HG03175 (cell line): ENCODE results near the gene FAM171A1.
A peak's percentile ranks its signal among the peaks of the same experiment; 100 is the strongest.
"Not testable (repeated sequence)": the region's sequence is repeated elsewhere in the genome, so short reads cannot be mapped to it uniquely, and the experiment has no call there.

ENCODE experiments used
- ATAC-seq: cut with Tn5 transposase; IDR thresholded peaks from one replicate; pipeline ENCODE4 v1.9.1; 2021; ENCODE audit warnings: mild to moderate bottlenecking, moderate library complexity; ENCODE audit not compliant: unreplicated experiment

The FAM171A1 gene

DNA sequence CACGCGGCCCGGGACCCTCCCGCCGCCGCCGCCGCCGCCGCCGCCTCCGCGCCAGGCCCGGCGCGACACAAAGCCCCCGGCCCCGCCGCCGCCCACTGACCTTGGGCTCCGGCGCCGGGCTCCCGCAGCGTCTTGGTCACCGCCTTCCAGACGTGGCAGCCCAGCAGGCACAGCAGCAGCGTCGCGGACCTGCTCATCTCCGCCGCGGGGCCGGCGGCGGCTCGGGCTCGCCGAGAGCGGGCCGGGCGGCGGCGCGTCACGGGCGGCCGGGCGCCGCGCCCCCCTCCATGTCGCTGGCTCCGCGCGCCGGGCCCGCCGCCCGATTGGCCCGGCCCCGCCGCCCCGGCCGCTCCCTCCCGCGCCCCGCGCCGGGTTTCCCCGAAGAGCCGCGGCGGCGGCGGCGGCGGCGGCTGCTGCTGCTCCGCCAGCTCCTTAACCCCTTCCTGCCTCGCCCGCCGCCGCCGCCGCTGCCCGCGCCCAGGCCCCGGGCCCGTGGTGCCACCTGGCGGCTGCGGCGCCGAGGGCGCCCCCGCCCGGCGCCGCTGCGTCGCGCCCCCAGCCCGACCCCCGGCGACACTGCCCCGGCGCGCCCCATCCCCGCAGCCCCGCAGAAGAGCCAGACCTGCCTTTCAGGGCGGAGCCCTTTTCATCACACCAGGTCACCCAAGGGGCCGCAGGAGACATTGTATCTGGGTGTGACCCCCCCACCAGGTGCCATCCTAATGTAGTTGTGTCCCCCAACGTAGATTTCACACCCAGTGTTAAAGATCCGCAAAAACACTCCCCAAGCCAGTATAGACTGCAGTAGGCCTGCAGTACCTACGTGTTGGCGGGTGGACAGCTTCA is at the start of gene FAM171A1:
Gene FAM171A1 (minus strand): TSS at position 434 of the 846 bp plus-strand sequence. CDS start 237 bp downstream, at position 197.
- ATAC-seq: peak; percentile 53

DNA sequence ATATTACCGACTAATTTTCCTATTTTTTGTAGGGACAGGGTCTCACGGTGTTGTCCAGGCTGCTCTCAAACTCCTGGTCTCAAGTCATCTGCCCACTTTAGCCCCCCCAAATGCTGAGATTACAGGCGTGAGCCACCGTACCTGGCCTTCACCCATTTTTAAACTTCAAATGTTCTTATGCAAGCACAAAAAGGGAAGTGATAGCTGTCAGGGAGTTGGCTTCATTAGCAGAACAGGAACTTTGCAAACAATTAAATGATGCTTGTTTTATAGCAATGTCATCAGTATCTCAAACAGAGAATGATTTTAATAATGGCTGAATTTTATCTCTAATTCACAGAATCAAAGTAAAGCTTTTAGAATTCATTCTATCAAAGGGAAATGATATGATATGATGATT is 49.8 kb upstream of the FAM171A1 start:
- ATAC-seq: no peak

DNA sequence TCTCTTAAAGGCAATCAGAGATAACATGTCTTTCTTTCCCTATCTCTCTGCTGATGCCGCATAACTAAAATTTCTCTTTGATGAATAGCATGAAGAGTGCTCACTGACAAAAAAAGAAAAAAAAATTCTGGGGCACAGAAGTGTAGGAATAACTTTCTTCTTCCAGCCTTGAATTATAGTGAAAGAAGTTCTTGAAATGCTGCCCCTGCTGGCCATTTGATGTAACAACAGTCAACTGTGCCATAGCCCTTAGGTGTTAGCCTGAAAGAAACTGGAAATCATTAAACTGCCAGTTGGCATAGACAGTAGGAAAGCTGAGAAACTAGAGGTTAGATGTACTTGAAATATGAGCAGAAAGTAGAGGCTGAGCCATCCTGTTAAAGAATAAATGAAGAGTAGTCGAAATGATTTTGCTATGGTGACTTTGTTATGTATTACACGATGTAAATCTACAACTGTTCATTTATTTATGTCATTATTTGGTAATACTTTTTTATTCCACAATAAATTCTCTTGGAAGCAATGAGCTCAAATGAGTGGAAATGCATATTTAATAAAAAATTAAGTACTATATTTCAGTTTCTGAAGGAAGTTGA is 48.3 kb upstream of the FAM171A1 start:
- no peak for ATAC-seq

DNA sequence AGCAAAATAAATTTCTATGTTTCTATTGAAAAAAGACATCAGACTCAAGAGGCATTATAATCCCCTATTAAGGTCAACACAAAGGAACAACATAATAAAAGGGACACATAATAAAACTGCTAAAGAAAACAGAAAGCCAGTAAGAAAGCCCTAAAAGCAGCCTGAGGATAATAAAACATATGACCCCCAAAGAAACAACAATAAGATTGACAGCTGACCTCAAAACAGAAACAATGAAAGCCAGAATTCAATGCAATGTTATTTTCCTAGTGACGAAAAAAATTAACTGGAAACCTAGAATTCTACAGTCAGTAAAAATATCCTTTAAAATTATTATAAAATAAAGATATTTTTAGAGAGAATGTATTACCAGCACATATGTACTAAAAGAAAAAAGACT is 44.9 kb upstream of the FAM171A1 start:
- ATAC-seq: no peak

DNA sequence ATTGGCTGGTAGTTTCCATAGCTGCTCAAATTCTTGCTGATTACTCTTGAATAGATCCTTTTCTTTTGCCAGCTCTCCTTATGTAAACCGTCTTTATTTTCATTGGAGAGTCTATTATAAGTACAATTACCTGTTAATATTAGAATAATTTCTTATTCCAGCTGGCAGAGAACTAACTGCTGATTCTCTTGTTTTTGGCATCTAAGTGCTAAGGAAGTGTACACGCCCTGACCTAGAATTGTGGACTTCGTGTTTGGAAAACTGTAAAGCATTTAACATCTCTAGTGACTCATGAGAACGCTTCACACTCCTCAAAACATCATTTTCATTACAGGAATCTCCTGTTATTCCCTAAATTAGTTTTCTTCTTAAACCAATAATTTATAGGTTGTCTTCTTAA is 39.9 kb upstream of the FAM171A1 start:
- no peak for ATAC-seq

DNA sequence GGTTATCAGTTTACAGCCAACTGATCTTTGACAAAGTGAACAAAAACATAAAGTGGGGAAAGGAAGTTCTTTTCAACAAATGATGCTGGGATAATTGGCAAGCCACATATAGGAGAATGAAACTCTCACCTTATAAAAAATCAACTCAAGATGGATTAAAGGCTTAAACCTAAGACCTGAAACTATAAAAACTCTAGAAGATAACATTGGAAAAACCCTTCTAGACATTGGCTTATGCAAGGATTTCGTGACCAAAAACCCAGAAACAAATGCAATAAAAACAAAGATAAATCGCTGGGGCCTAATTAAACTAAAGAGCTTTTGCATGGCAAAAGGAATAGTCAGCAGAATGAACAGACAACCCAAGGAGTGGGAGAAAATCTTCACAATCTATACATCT is 38.3 kb upstream of the FAM171A1 start:
- not testable (repeated sequence) for ATAC-seq

DNA sequence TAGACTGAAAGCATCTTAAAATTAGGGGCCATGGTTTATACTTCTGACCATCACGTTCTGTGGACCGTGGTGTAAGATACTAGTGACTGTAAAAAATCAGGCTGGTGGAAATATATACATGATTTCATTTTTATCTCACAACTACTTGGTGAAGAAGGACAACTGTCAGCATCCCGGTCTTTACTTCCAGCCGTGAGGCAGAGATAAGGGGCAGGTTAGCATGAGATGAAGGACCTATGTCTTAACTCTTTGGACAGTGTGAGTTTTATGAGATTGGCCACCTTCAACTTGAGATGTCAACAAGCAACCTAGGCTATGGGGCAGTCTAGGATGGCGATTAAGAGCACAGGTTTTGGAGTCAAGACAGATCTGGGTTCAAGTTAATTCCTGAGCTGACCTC is 37.5 kb upstream of the FAM171A1 start:
- no peak for ATAC-seq

DNA sequence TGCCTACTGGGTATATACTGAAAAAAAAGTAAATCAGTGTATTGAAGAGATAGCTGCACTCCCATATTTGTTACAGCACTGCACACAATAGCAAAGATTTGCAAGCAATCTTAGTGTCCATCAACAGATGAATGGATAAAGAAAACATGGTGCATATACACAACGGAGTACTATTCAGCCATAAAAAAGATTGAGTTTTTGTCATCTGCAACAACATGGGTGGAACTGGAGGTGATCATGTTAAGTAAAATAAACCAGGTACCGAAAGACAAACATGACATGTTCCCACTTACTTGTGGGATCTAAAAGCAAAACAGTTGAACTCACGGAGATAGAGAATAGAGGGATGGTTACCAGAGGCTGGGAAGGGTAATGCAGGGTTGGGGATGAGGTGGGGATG is 34.2 kb upstream of the FAM171A1 start:
- no peak for ATAC-seq

DNA sequence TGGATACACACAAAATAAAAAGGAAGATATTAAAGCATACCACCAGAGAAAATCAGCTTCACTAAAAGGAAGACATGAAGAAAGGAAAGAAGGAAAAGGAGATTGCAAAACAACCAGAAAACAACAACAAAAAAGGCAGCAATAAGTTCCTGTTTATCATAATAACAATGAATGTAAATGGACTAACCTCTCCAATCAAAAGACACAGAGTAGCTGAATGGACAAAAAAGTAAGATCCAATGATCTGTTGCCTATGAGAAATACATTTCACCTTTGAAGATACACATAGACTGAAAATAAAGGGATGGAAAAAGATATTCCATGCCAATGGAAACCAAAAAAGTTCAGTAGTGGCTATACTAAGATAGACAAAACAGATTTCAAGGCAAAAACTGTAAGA is 30.3 kb upstream of the FAM171A1 start:
- no peak for ATAC-seq

DNA sequence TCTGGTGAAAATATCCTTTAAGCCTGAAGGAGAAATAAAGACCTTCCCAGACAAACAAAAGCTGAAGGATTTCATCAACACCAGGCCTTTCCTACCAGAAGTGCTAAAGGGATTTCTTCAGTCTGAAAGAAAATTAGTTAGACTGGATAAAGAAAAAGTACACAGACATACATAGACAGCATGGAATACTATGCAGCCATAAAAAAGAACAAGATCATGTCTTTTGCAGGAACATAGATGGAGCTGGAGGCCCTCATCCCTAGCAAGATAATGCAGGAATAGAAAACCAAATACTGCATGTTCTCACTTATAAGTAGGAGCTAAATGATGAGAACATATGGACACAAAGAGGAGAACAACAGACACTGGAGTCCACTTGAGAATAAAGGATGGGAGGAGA is 29.4 kb upstream of the FAM171A1 start:
- ATAC-seq: not testable (repeated sequence)

DNA sequence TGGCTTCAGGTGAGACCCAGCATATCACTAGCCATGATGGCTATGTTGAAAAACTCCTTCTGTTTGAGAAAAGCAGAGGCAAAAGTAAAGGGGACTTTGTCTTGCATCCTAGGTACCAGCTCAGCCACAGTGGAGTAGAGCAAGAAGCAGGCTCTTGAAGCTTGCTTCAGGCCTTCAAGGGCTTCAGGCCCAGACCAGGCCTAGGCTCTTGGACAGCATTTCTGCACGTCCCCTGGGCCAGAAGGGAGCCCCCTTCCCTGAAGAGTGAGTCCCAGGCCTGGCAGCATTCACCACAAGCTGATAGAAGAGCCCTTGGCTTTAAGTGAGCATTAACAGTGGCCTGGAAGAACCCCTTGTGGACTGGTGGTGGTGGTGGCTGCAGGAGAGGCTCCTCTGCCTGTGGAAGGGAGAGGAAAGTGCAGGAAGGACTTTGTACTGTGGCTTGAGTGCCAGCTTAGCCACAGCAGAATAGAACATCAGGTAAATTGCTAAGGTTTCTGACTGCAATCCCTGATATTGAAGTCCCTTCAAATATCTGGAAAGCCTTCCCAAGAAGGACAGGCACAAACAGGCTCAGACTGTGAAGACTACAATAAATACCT is 28.1 kb upstream of the FAM171A1 start:
- ATAC-seq: no peak

DNA sequence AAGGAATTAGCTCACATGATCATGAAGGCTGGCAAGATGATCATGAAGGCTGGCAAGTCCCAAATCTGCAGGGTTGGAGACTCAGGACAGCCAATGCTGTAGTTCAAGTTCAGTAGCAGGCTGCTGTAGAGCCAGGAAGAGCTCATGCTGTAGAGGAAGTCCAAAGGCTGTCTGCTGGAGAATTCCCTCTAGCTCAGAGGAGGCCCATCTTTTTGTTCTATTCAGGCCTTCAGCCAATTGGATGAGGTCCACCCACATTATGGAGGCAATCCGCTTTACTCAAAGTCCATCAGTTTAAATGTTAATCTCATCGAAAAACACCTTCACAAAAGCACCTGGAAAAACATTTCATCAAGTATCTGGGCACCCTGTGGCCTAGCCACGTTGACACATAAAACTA is 24.8 kb upstream of the FAM171A1 start:
- no peak for ATAC-seq

DNA sequence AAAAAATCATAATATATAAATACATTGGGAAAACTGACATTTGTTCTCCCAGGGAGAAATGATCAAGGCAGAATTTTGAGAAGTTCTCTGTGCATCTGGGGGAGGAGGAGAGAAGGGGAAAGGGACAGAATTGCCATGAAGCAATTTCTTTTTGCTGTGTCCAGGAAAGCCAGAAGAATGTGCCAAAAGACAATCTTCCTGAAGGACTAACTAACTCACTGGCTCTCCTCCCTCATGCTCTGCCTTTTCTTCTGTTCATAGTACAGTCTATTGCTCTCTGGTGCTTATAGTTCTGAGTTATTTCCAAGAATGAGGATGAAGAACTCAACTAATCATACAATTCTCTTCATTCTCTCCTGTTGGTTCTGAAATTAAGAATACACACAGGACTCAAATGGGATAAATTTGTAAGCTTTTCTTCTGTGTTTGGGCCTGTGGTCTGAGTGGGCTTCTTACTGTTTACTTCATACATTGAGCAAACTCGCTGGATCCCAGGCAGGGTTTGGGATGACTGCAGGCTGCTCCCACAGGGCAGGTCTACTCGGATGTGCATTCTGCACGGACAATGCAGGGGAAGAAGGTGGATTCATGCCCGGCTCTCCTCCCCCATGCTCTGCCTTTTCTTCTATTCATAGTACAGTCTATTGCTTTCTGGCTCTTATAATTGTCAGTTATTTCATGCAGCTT is 22.2 kb upstream of the FAM171A1 start:
- ATAC-seq: no peak

DNA sequence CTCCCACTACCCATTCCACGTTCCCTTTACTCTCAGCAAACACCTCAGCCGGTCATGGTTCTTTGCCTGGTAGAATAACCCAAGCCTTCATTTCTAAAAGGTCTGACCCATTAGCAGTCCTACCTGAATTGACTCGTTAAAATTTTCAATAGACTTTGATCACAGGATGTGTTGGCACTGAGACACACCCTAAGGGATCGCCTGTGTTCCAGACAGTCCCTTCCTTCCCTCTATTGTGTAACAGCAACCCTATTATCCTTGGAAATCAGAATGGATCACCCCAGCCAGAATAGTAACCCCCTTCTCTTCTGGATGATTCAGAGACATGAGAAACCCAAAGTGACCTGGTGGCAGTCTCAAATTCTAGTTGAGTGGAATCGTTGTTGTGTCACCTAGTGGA is 20.4 kb upstream of the FAM171A1 start:
- no peak for ATAC-seq

DNA sequence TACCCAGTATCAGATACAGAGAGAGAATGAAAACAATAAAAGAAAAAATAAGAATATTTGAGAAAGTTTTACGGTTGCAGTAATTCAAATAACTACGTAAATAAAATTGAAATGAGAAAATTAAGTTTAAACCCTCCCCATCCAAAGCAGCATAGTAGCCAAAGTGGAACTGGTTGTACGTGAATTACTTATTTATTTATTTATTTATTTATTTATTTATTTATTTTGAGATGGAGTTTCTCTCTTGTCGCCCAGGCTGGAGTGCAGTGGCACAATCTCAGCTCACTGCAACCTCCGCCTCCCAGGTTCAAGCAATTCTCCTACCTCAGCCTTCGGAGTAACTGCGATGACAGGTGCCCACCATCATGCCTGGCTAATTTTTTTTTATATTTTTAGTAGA is 17.1 kb upstream of the FAM171A1 start:
- not testable (repeated sequence) for ATAC-seq

DNA sequence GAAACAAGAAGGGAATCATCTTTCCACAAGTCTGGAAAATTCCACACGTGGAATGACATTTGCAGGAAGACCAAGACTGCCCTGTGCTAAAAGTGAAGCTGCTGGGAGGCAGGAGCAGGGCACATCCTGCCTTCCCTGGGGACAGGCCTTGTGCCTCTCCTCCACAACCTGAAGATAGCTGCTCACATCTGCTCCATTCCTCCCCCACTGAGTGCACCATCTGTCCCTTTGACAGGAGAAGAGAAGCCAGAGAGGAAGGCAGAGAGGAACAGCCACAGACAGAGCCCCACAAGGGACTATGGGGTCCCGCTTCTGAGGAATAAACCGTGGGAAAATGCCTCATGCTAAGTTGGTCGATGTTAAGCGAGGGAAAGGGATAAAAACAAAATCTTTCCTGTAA is 15.9 kb upstream of the FAM171A1 start:
- no peak for ATAC-seq

DNA sequence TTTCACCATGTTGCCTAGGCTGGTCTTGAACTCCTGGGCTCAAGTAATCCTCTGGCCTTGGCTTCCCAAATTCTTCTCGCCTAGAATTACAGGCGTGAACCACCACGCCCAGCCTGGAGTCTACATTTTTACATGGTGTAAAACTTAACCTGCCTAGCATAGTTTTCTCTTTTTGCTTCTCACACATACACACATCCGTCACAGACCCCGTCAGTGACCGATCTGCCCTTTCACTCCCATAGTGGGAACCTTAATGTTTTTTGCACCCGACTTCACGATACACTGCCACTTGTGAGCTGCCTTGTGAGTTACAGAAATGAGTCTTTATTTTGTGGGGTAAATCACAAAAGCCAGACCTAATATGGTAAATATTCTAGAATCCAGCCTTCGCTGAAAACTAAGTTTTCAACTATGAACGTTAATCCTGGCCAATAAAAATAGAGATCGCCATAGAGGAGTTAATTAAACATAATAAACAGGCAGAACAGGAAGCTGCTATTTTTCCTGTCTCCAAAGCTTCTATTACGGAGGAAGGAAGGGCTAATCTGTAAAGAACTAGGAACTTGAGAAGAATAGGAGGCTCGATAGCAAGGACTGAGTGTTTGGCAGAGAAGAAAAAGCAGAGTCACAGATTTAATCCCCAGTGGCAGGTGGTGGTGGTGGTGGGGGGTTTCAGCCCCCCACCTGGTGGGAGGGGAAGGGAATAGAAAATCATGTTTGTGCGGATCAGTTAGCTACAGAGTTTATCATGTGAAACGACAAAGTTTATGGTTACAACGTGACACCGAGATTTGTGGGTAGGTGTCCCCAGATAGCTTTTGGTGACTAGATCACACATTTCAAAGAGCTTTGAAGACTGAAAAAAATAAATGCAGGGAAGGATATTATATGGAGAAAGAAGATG is 14.7 kb upstream of the FAM171A1 start:
- ATAC-seq: no peak

DNA sequence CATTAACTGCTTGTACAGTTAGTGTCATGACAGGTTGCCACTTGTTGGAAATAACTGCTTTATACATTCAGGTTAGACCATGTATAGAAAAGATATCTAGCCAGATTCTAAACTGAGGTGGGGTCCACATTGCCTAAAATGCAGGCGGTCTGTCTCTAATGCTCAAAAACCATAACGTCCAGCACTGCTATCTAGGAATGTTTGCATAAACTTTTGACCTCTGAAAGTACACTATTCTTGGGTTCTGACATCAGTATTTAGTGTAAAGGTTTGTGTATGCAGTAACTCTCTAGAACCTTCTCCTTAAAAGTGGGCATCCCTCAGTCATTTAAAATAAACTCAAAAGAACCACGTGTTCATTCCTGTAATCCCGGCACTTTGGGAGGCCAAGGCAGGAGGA is 10.3 kb upstream of the FAM171A1 start:
- ATAC-seq: no peak

DNA sequence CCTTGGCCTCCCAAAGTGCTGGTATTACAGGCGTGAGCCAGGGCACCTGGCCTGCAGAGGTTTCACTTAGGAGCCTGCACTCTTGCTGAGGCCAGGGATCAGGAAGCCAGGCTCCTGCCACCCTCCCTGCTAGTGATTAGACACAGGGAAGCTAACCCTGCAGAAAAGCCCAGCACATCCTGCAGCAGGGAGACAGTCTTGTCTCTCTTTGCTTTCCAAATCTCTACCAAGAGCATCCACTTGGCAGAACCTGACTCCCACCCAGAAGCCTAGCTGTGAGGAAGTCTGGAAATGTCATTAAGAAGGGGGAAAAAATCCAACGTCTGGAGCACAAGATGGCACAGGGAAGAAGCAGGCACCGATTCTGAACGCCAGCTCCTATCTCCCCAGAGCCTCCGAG is 8.0 kb upstream of the FAM171A1 start:
- no peak for ATAC-seq

DNA sequence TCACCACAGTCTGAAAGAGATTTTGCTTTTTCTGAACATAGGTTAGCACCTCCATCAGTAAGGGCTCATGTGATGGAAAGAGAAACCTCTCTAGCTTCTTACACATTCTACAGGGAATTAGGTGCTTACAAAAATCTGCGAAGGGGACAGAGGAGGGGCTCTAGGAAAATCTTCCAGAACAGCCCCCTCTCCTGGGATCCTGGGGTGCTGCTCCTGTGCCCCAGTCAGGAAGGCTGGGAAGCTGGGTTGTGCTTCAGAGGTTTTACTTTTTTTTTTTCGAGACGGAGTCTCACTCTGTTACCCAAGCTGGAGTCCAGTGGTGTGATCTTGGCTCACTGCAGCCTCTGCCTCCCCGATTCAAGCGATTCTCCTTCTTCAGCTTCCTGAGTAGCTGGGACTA is 7.5 kb upstream of the FAM171A1 start:
- no peak for ATAC-seq

DNA sequence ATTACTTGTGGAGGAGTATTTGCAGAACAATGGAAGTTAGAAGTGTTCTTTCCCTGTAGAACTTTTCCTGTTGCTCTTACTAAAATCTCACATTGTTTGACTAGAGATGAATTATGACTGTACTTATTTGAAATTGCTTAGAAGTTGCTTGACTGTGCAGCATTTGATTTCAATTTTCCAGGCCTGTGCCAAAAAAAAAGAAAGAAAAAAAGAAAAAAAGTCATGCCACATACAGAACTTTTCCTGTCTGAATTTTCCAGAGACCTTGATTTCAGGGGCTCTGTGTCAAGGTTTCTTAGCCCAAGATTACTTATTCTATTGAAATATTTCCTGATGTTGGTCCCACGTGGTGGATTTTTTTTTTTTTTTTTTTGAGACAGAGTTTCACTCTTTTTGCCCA is 3.5 kb upstream of the FAM171A1 start:
- no peak for ATAC-seq
